ENCODE data around the gene EDAR.

DNA sequence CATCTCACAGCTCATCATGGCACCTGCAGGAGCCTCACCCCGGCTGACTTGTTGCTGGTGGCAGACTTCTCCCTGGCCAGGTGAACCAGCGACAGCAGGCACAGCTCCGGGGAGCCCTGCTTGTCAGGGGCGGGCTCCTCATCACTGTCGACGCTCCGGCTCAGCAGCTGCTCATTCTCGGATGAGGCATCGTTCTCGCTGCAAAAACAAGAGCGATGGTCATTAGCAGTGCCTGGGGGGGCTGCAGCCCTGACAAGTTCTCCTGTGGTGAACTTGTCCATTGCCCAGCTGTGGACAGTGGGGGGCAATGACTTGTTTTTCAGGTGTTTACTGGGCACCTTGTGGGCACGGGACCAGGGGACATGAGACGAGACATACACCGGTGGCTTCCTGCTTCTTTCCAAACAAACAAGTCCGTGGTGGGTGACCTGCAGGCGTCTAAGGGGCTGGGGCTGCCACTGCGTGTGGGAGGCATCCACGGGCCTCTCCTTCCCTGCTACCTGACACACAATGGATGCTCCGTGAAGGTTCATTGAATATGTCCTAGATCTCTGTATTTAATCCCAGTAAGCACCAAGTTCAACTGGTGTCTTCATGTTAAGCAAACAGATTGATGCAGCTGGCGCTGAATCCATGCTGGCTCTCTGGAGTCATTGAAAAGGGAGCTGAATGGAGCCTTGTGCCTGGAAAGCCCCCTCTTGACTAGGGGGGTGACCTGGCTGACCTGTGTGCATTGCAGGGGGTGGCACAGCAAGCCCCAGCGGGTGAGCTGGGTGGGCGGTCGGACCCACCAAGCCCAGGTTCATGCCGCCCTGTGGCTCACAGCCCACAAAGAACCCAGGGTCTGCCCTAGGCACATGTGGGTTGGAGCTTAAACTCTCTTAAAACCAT lies 81.0 kb downstream of the EDAR start:
- TF ChIP-seq, protein P1, sequence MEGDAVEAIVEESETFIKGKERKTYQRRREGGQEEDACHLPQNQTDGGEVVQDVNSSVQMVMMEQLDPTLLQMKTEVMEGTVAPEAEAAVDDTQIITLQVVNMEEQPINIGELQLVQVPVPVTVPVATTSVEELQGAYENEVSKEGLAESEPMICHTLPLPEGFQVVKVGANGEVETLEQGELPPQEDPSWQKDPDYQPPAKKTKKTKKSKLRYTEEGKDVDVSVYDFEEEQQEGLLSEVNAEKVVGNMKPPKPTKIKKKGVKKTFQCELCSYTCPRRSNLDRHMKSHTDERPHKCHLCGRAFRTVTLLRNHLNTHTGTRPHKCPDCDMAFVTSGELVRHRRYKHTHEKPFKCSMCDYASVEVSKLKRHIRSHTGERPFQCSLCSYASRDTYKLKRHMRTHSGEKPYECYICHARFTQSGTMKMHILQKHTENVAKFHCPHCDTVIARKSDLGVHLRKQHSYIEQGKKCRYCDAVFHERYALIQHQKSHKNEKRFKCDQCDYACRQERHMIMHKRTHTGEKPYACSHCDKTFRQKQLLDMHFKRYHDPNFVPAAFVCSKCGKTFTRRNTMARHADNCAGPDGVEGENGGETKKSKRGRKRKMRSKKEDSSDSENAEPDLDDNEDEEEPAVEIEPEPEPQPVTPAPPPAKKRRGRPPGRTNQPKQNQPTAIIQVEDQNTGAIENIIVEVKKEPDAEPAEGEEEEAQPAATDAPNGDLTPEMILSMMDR (IDR thresholded peaks at IDR 0.05), result no peak
- no peak for TF ChIP-seq POLR2A (IDR thresholded peaks at IDR 0.05)
